ENCODE data around the gene MMP17. TPM values are rescaled to one million over a fixed set of nuclear protein-coding genes. Genes with fewer than 3 reads are reported as not detected.

MMP17 gene
- total RNA-seq, 6 donors from 2014 or later = 3.1 to 7.1 (median 5.9) TPM

DNA sequence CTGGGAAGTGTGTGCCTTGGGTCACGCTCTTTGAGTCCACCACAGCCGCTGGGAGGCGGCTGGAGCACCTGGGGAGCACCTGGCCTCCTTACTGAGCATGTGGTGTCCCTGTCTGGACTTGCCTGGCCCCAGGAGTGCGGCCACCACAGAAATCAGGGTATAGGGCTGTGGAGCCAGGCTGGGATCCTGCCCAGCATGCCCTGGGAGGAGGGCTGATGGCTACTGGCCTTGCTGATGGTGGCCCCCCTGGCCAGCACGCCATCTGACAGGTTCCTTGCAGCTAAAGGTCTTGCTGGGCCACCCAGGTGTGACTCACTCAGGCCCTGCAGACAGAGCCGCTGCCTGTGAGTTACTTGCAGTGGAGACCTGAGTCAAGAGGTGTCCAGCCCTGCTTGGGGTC lies 72.2 kb downstream of the MMP17 start:
- DNase-seq = no peak
- ATAC-seq (ENCODE audit: low FRiP score in 2 of 2) = no peak
- Histone ChIP-seq H3K36me3 (peaks cover 0 to 8% (median 0%) of the 10 kb centered on the region in 4 donors), H3K27ac (peak overlapping the region in 1 of 4 donors; percentile 1), H3K9me3 (no peaks in the 10 kb centered on the region), H3K4me3 (no peak overlapping the region), H3K27me3 (no peaks in the 10 kb centered on the region), H3K4me1 (peaks cover 37 to 63% (median 41%) of the 10 kb centered on the region in 4 donors)
- WGBS, 2 donors = 74 to 88% methylated on average over 4 to 6 of the region's 6 CpGs
- TF ChIP-seq POLR2AphosphoS5 (IDR thresholded peaks at IDR 0.05) (no peak), POLR2A (IDR thresholded peaks at IDR 0.05) (no peak), EP300 (IDR thresholded peaks at IDR 0.05) (no peak)
- TF ChIP-seq, protein P1, sequence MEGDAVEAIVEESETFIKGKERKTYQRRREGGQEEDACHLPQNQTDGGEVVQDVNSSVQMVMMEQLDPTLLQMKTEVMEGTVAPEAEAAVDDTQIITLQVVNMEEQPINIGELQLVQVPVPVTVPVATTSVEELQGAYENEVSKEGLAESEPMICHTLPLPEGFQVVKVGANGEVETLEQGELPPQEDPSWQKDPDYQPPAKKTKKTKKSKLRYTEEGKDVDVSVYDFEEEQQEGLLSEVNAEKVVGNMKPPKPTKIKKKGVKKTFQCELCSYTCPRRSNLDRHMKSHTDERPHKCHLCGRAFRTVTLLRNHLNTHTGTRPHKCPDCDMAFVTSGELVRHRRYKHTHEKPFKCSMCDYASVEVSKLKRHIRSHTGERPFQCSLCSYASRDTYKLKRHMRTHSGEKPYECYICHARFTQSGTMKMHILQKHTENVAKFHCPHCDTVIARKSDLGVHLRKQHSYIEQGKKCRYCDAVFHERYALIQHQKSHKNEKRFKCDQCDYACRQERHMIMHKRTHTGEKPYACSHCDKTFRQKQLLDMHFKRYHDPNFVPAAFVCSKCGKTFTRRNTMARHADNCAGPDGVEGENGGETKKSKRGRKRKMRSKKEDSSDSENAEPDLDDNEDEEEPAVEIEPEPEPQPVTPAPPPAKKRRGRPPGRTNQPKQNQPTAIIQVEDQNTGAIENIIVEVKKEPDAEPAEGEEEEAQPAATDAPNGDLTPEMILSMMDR (IDR thresholded peaks at IDR 0.05) = no peak

Small RNA genes within 50 kb of the gene (small RNA-seq; reads per million reads assigned to genes)
- 0 to 0.11 (median 0) reads per million in 4 donors for gene RNA5SP378
- 0 reads per million in 4 donors for gene RNU6-1017P

Other genes with a start within 250 kb of the MMP17 start
- 100 to 1,000 TPM in 1 of 6 donors, 10 to 100 TPM in 5; 33.9 to 136 (median 51.4) TPM for gene SFSWAP, start 117.3 kb upstream of the MMP17 start, total RNA-seq
- gene ULK1, start 66.2 kb downstream of the MMP17 start, total RNA-seq = 10 to 100 TPM in 5 of 6 donors, 1 to 10 TPM in 1; 6.8 to 93.2 (median 40.7) TPM
- 10 to 100 TPM; 11.3 to 30.7 (median 22.5) TPM for gene PUS1, start 100.9 kb downstream of the MMP17 start, total RNA-seq
- 10 to 100 TPM; 21.7 to 61.8 (median 40.4) TPM for gene EP400, start 121.5 kb downstream of the MMP17 start, total RNA-seq